Tibial artery (tissue), 4 donors: ENCODE data around the gene PRR13.
A peak's percentile ranks its signal among the peaks of the same experiment; 100 is the strongest.
"Not testable (repeated sequence)": the region's sequence is repeated elsewhere in the genome, so short reads cannot be mapped to it uniquely, and the experiment has no call there.

Source experiments
- DNase-seq, 2 donors: peaks; one replicate each; pipeline ENCODE4 v3.0.0-alpha.2; 2019
- H3K27ac ChIP-seq, 2 donors: fragments of 200-600 bp; sonication (generic) in 1 of 2; 1 replicate in 1 of 2; 2 replicates in 1 of 2; pipeline ENCODE4 v1.5.1; 2018 to 2019; ENCODE audit warnings: mild to moderate bottlenecking in 1 of 2
- H3K27me3 ChIP-seq, 2 donors: fragments of 200-600 bp; sonication (generic) in 1 of 2; one replicate each; pipeline versions ENCODE4 v1.5.1 to v1.6.0; 2016 to 2019
- H3K36me3 ChIP-seq, 3 donors: fragments of 200-600 bp; sonication (generic) in 2 of 3; one replicate each; pipeline ENCODE4 v1.5.1; 2016 to 2019; ENCODE audit warnings: mild to moderate bottlenecking in 2 of 3
- H3K4me1 ChIP-seq, 4 donors: fragments of 200-600 bp; sonication (generic) in 2 of 4; 1 replicate in 3 of 4; 2 replicates in 1 of 4; pipeline ENCODE4 v1.5.1; 2016 to 2019
- H3K4me3 ChIP-seq, 2 donors: fragments of 200-600 bp; sonication (generic) in 1 of 2; 1 replicate in 1 of 2; 2 replicates in 1 of 2; pipeline ENCODE4 v1.5.1; 2018 to 2019; ENCODE audit warnings: mild to moderate bottlenecking in 2 of 2
- H3K9me3 ChIP-seq, 3 donors: fragments of 200-600 bp; sonication (generic) in 1 of 3; one replicate each; pipeline ENCODE4 v1.5.1; 2016 to 2019
- intact Hi-C: fragments of 100-400 bp; cut with DNase I; formaldehyde crosslinking; loops from one replicate; pipeline ENCODE4 v1.15.0; 2023; ENCODE audit warnings: low total_unique reads
- TF ChIP-seq, protein P1 (sequence below), 2 experiments: fragments of 200-600 bp in 1 of 2; fragments of 450-650 bp in 1 of 2; IDR thresholded peaks; one replicate each; pipeline ENCODE4 v1.5.1; 2017 to 2019; ENCODE audit warnings: antibody characterized with exemption in 2 of 2, mild to moderate bottlenecking in 1 of 2, moderate library complexity in 1 of 2

The PRR13 gene

DNA sequence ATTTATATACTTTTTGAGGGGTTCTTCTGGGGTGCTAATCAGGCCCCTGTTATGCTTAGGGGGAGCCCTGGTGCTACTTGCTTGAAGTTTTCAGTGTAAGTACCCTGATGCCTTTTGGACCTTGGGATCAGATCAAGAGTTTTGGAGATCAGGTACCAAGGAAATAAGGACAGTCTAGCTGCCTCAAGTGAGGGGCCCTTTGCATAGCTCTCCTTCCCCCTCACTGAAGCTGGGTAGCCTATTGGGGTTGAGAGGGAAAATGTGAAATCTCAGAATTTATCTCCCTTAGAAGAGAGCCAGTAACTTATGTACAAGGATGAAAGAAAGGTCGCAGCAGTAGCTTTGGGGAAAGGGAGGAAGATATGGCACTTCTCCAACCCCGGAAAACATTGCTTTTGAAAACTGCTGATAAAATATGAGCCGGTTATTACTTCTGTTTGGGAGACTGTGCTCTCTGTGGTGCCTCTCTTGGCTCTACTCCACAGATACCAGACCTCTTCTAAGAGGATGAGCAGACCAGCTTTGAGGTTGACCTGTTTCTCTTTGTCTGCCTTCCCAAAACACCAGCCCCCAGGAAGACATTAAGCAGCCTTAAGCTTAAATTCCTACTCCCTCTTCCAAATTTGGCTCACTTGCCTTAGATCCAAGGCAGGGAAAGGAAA, 26.6 kb upstream of the PRR13 start:
- Histone ChIP-seq H3K36me3 (peaks cover 27 to 50% (median 35%) of the 10 kb centered on the region in 3 donors), H3K4me3 (no peak overlapping the region), H3K9me3 (no peaks in the 10 kb centered on the region), H3K27ac (no peak overlapping the region), H3K27me3 (no peaks in the 10 kb centered on the region), H3K4me1 (peaks cover 0 to 18% (median 2%) of the 10 kb centered on the region in 4 donors)
- intact Hi-C loops = no loop called here
- peak in 1 of 2 donors; percentile 7 for DNase-seq
- TF ChIP-seq, protein P1, sequence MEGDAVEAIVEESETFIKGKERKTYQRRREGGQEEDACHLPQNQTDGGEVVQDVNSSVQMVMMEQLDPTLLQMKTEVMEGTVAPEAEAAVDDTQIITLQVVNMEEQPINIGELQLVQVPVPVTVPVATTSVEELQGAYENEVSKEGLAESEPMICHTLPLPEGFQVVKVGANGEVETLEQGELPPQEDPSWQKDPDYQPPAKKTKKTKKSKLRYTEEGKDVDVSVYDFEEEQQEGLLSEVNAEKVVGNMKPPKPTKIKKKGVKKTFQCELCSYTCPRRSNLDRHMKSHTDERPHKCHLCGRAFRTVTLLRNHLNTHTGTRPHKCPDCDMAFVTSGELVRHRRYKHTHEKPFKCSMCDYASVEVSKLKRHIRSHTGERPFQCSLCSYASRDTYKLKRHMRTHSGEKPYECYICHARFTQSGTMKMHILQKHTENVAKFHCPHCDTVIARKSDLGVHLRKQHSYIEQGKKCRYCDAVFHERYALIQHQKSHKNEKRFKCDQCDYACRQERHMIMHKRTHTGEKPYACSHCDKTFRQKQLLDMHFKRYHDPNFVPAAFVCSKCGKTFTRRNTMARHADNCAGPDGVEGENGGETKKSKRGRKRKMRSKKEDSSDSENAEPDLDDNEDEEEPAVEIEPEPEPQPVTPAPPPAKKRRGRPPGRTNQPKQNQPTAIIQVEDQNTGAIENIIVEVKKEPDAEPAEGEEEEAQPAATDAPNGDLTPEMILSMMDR (IDR thresholded peaks at IDR 0.05) = no peak

GRCh38 chr12:53415752-53416389, 25.7 kb upstream of the PRR13 start:
- Histone ChIP-seq H3K4me1 (peaks cover 0 to 19% (median 2%) of the 10 kb centered on the region in 4 donors), H3K36me3 (peaks cover 17 to 40% (median 26%) of the 10 kb centered on the region in 3 donors)
- peak in 1 of 2 donors; percentile 19 for DNase-seq
- H3K4me3 ChIP-seq, H3K27ac ChIP-seq, H3K9me3 ChIP-seq, intact Hi-C loops, H3K27me3 ChIP-seq: not testable (repeated sequence)

GRCh38 chr12:53417291-53417816, 24.2 kb upstream of the PRR13 start:
- DNase-seq, H3K9me3 ChIP-seq, H3K4me3 ChIP-seq, intact Hi-C loops, H3K27ac ChIP-seq, H3K27me3 ChIP-seq: not testable (repeated sequence)
- Histone ChIP-seq H3K36me3 (peaks cover 3 to 25% (median 11%) of the 10 kb centered on the region in 3 donors), H3K4me1 (peaks cover 0 to 21% (median 7%) of the 10 kb centered on the region in 4 donors)

DNA sequence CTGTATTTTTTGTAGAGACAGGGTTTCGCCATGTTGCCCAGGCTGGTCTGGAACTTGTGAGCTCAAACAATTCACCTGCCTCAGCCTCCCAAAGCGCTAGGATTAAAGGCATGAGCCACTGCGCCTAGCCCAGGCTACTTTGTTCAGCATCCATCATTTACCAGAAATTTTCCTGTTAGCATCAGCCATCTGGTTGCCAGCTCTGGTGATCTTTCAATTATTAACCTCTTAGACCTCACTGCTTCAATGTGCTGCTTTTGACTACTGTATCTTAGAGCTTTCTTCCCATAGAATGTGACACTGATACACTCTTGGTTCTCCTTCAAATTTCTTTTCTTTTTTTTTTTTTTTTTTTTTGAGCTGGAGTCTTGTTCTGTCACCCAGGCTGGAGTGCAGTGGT, 23.3 kb upstream of the PRR13 start:
- H3K27me3 ChIP-seq = no peaks in the 10 kb centered on the region
- no peak overlapping the region for H3K4me3 ChIP-seq
- intact Hi-C loops = no loop called here
- peaks cover 0 to 18% (median 7%) of the 10 kb centered on the region in 4 donors for H3K4me1 ChIP-seq
- peaks cover 0 to 16% (median 4%) of the 10 kb centered on the region in 3 donors for H3K36me3 ChIP-seq
- H3K9me3 ChIP-seq = no peaks in the 10 kb centered on the region
- H3K27ac ChIP-seq = no peak overlapping the region
- DNase-seq = peak in 1 of 2 donors; percentile 38
- TF ChIP-seq, protein P1 (IDR thresholded peaks at IDR 0.05) = no peak

DNA sequence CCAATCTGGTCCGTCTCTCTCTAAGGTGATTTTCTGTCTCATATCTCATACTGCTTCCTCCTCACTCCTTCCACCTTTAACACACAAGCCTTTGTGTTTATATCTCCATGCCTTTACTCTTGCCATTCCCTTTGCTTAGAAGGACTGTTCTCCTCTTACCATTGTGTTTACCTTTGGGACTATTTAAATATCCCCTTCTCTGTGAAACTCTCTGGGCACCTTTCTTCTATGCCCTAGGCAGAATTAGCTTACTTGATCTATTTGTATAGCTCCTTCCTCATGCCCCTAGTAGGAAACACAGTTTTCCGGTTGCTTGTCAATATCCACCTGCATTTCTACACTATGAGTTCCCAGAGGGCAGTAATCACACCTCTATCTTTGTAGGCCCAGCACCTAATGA, 21.8 kb upstream of the PRR13 start:
- Histone ChIP-seq H3K9me3 (no peaks in the 10 kb centered on the region), H3K4me3 (no peak overlapping the region), H3K27ac (no peak overlapping the region), H3K27me3 (no peaks in the 10 kb centered on the region), H3K36me3 (peaks cover 0 to under 1% (median 0%) of the 10 kb centered on the region in 3 donors), H3K4me1 (peaks cover 0 to 18% (median 7%) of the 10 kb centered on the region in 4 donors)
- intact Hi-C loops = no loop called here
- TF ChIP-seq, protein P1 (IDR thresholded peaks at IDR 0.05) = no peak
- no peak for DNase-seq

DNA sequence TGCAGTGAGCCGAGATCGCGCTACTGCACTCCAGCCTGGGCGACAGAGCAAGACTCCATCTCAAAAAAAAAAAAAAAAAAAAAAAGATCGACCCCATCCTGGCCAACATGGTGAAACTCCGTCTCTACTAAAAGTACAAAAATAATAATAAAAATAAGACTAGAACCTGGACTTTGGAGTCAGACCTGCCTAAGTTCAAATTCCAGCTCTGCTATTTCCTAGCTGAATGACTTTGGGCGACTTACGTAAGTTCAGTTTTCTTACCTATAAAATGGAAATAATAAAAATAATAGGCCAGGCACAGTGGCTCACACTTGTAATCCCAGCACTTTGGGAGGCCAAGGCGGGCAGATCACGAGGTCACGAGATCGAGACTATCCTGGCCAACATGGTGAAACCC, 19.3 kb upstream of the PRR13 start:
- H3K4me3 ChIP-seq, intact Hi-C loops, H3K4me1 ChIP-seq, H3K27ac ChIP-seq, H3K27me3 ChIP-seq, H3K9me3 ChIP-seq, H3K36me3 ChIP-seq: not testable (repeated sequence)
- DNase-seq = peak in 1 of 2 donors; percentile 7

- H3K27me3 ChIP-seq = no peaks in the 10 kb centered on the region
- no peaks in the 10 kb centered on the region for H3K9me3 ChIP-seq
- intact Hi-C loops = no loop called here
- TF ChIP-seq, protein P1 (IDR thresholded peaks at IDR 0.05) = no peak
- no peaks in the 10 kb centered on the region for H3K36me3 ChIP-seq
- no peak within 1 kb of the TSS for H3K27ac ChIP-seq
- peak in 1 of 2 donors; percentile 25 for DNase-seq
- H3K4me1 ChIP-seq = peaks cover 0 to 7% (median 5%) of the 10 kb centered on the region in 4 donors
- no peak within 1 kb of the TSS for H3K4me3 ChIP-seq
Observed at GRCh38 chr12:53423597-53423996, 17.9 kb upstream of the PRR13 start, which contains the start of gene AMHR2. Gene AMHR2 (plus strand): TSS chr12:53423855. CDS start chr12:53423935, 80 bp downstream.
